ENCODE measurements around the gene RNF31.
"Not testable (repeated sequence)": the region's sequence is repeated elsewhere in the genome, so short reads cannot be mapped to it uniquely, and the experiment has no call there.

RNF31 gene

GRCh38 chr14:24146978-24147760, at the start of gene RNF31:
TSS of gene RNF31 (plus strand) at chr14:24147498. CDS start at chr14:24147699, 201 bp downstream.
- DNase-seq = peak; percentile 99

DNA sequence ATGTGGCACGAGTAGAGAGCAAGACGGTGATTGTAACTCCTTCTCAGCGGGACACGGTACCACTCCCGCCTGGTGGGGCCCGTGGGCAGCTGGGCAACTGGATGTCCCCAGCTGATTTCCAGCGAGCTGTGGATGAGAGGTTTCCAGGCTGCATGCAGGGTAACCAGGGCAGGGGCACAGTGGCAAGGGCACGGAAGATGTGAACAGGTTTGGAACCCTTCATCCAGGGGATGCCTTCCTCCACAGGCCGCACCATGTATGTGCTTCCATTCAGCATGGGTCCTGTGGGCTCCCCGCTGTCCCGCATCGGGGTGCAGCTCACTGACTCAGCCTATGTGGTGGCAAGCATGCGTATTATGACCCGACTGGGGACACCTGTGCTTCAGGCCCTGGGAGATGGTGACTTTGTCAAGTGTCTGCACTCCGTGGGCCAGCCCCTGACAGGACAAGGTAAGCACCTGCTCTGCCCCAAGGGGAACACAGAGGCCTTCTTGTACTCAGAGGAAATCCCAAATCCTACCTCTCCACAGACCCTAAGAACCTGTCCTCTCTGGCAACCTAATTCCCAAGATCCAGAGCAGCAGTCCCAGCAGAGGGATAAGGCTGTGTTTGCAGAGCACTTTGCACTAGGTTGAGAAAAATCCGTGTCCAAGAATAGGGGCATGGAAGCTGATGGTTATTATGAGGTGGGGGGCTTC, 48.9 kb upstream of the RNF31 start:
- DNase-seq = no peak

DNA sequence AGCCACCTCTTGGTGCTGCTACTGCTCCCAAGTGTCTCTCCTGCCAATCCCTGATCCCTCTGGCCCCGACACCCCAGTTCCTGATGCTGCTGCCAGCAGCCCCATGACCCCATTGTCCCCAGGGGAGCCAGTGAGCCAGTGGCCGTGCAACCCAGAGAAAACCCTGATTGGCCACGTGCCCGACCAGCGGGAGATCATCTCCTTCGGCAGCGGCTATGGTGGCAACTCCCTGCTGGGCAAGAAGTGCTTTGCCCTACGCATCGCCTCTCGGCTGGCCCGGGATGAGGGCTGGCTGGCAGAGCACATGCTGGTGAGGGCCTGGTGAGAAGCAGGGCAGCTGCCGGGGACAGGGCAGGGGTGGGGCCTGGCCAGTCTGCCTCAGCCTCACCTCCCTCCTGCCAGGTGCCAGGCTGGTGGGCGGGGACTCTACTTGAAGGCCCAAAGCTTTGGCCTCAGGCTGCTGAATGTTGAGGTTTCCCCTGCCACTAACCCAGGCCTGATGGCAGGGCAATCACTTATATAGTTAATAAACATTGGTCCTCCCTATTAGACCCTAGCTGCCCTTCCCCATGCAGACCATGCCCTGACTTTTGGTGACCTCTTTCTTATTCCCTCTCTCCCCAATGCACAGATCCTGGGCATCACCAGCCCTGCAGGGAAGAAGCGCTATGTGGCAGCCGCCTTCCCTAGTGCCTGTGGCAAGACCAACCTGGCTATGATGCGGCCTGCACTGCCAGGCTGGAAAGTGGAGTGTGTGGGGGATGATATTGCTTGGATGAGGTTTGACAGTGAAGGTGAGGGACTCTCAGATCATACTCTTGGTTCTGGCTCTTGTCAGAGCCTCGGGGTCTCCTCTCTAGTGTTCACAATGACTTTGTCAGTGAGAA, 48.1 kb upstream of the RNF31 start:
- no peak for DNase-seq

DNA sequence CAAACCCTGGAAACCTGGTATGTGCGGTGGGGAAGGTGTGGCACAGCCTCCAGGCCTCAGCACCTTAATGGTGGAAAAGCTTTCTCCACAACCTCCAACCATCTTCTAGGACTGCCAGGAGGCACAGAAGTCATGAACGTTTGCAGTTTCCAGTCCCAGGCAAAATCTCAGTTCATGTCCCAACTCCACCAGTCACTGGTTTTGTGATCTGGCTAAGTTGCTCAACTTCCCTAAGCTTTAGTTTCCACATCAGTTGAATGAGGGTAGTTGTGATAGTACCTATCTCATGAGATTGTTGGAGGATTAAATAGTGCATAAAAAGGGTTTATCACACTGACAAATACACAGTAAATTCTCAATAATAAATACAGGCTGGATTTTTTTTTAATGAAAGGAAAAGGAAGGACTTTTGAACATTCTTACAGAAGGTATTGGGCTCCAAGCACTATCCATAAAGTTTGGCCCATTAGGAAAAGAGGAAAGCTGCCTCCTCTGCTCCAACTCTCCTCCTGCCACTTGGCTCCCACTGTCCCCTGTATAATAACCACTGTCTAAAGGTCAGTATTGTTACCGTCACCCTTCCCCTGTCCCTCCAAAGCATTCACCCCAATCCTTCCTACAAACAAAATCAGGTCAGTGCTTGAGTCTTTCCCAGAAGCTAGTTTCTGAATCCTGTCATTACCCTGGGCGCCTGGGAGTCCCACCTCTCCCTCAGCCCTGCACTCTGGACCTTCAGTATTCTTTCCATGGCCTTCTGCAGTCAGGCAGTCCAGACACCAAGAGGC, 46.9 kb upstream of the RNF31 start:
- no peak for DNase-seq

DNA sequence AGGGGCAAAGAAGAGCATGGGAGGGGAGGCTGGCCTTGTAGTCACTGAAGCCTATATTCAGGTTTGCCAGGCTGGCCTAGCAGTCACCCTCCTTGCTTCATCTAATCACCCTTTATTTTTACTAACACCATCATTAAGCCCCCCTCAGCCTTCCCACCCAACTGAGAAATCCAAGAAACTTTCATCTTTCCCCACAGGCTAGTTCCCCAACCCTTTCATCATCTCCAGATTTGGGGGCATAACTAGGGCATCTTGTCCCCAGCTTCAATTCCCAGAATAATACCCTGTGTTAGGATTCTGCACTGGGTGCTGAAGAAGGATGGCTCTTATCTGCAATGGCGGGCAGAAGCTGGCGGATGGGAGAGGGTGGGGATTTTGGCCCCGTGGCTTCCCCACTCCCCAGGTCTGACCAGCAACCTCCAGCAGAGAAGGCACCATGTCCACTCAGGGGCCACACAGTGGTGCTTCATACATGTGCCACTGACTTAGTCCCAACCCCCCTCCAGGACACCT, 46.3 kb upstream of the RNF31 start:
- DNase-seq = no peak

GRCh38 chr14:24102357-24103048, 44.8 kb upstream of the RNF31 start:
- no peak for DNase-seq

DNA sequence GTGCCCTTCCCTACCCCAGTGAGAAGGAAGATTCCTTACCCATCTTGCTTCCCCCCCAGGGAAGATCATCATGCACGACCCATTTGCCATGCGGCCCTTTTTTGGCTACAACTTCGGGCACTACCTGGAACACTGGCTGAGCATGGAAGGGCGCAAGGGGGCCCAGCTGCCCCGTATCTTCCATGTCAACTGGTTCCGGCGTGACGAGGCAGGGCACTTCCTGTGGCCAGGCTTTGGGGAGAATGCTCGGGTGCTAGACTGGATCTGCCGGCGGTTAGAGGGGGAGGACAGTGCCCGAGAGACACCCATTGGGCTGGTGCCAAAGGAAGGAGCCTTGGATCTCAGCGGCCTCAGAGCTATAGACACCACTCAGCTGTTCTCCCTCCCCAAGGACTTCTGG, 43.8 kb upstream of the RNF31 start:
- no peak for DNase-seq

- DNase-seq = not testable (repeated sequence)
These were observed 41.6 kb upstream of the RNF31 start for GRCh38 chr14:24105609-24106239.

GRCh38 chr14:24106672-24107271, 40.5 kb upstream of the RNF31 start:
- no peak for DNase-seq

DNA sequence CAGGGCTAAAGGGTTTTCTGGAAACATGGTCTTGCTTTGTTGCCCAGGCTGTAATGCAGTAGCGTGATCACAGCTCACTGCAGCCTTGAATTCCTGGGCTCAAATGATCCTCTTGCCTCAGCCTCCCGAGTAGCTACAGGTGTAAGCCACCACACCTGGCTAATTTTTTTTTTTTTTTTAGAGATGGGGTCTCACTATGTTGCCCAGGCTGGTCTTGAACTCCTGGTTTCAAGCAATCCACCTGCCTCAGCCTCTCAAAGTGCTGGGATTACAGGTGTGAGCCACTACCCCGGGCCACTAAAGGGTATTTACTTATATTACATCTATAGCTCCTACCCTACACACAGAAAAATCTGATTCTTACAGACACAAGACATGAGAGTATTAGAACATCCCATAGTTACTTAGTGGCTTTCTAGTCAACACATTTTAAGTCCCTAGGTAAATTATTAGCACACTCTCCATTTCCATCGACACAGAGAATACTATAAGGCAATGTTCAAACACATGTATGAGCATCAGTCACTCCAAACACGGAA, 38.9 kb upstream of the RNF31 start:
- no peak for DNase-seq

DNA sequence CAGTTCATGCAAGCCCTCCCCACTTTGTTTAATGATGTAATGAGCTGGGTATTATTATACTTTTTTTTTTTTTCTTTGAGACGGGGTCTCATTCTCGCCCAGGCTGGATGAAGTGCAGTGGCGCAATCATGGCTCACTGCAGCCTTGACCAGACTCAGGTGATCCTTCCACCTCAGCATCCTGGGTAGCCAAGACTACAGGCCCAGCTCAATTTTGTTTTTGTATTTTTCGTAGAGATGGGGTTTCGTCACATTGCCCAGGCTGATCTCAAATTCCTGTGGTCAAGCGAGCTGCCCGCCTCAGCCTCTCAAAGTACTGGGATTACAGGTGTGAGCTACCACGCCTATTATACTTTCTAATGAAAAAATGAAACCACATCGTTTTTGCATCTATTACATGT, 37.2 kb upstream of the RNF31 start:
- no peak for DNase-seq

DNA sequence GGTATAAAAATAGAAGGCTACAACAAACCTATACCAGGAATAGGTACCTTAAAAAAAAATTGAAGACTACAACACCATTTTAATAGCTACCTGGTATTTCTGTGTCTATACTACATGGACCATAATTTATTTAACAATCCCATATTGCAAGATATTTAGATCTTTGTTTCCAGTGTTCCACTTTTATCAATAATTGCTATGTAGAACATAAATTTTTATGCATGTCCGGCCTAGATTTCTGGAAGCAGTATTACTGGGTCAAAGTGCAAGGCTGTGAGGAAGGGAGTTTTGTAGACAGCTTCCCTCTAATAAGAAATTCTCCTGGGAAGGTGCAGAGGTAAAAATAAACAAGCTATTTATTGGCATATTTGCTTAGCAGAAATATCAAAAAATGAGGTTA, 36.8 kb upstream of the RNF31 start:
- DNase-seq = no peak

DNA sequence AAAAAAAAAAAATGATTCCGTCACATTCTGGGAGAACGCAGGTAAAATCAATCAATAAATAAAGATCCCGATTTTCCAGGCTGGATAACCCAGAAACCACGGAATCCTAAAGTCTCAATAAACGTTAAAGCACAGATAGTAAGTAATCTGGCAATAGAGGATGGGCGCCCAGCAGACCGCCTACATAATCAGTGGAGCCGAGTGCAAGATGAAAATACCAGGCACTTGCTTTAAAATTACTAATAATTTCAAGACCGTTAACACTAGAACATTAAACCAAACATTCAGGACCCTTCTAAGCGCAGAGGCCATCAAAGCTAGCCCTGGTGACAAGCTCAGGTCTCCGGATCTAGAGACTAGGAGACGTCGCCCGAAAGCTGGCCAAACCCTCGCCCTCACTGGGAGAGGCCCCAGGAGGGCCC, 33.9 kb upstream of the RNF31 start:
- DNase-seq = no peak

DNA sequence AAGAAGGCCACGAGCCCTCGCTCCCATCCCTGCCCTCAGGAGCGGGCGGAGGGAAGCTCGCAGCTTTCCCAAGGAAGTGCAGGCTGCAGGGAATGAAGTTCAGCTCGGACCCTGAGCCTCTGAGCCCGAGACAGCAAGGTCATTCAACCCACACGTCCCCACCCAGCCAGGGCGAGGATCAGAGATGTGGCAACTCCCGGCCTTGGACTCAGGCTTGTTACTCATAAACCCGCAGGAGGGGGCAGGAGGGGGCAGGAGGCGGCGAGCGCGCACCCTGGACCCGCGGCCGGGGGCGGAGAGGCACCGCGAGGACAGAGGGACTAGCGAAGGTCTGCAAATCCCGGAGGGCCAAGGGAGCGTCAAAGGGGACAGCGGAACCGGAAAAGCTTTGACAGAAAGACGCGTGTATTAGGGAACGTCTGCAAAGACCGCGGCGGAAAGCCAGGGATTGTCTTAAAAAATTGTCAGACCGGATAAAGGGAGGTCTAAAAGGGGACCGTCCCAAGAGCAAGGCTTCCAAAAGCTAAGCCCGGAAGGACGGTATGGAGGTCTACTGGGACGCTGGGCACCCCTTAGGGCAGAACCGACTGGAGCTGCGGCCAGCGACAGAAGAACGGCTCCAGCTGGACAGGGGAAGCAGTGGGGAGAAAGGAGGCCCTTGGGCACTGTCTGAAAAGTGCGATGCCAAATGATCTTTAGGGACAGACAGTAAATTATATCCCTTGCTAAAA, 33.3 kb upstream of the RNF31 start:
- DNase-seq = peak; percentile 92

GRCh38 chr14:24114532-24115421, 32.5 kb upstream of the RNF31 start, which contains the start of the genes DCAF11 and NRL:
TSS of gene DCAF11 (plus strand) at chr14:24114777. CDS start at chr14:24115595, 818 bp downstream.
TSS of gene NRL (minus strand) at chr14:24114949. CDS start at chr14:24082848, 32,101 bp downstream.
- peak; percentile 99 for DNase-seq

DNA sequence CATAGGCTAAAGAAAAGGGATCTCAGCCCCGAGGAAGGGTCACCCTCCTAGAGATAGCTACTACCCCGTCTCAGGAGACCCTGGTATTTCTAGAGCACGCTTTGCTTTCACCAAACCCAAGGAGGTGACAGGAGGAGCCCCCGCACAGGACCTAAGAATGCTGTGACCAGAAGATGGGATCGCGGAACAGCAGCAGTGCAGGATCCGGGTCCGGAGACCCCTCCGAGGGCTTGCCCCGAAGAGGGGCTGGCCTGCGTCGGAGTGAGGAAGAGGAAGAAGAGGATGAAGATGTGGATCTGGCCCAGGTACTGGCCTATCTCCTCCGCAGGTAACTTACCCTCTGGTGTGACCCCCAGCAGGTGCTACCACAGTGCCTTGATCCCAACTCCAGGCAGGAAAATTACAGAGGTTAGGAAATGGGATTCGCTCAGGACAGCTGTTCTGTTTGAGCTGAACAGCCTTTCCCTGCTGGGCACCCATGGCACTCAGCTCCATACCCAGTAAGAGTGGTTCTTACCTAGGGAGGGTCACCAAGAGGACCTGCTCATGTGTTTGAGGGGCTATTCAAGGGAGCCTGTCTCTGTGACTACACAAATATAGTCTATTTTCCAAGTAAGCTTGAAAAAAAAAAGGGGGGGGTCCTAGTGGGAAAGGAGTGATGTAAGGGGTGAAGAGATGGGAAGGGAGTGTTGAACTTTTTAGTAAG, 31.7 kb upstream of the RNF31 start:
- no peak for DNase-seq

GRCh38 chr14:24116128-24116814, 31.0 kb upstream of the RNF31 start:
- DNase-seq = no peak

All from NCI-H82 (cell line).